HL-60 (cell line): ENCODE data around the gene ZNF862.

ENCODE experiments used
- DNase-seq, 2 experiments: peaks; one replicate each; pipeline ENCODE4 v3.0.0-alpha.2; 2010 to 2020; ENCODE audit warnings: low read depth in 1 of 2, low spot score in 1 of 2
- H3K27ac ChIP-seq: fragments of 250-450 bp; sonication (Bioruptor Pico); replicated peaks from 2 replicates; pipeline ENCODE4 v1.5.1; 2020; ENCODE audit warnings: mild to moderate bottlenecking, moderate library complexity
- H3K27me3 ChIP-seq: fragments of 250-450 bp; sonication (Bioruptor Pico); 2 replicates; pipeline ENCODE4 v1.5.1; 2021; ENCODE audit warnings: mild to moderate bottlenecking, moderate library complexity; ENCODE audit not compliant: insufficient read depth, poor library complexity, severe bottlenecking
- H3K4me3 ChIP-seq: replicated peaks from 2 replicates; pipeline ENCODE4 v1.5.1; 2011; ENCODE audit warnings: mild to moderate bottlenecking, control low read depth, low read length; ENCODE audit not compliant: insufficient read depth
- GABPA ChIP-seq: IDR thresholded peaks from 2 replicates; pipeline ENCODE4 v1.6.1; 2012; ENCODE audit warnings: low read depth
- POLR2AphosphoS5 ChIP-seq: IDR thresholded peaks from 2 replicates; pipeline ENCODE4 v1.6.1; 2012; ENCODE audit warnings: low read depth
- SPI1 ChIP-seq: IDR thresholded peaks from 2 replicates; pipeline ENCODE4 v1.6.1; 2012; ENCODE audit warnings: low read depth, mild to moderate bottlenecking, borderline replicate concordance
- TF ChIP-seq, protein P1 (sequence below): IDR thresholded peaks from one replicate; pipeline ENCODE4 v1.5.1; 2011; ENCODE audit warnings: low read length, control low read depth, inconsistent platforms; ENCODE audit not compliant: insufficient read depth
- TF ChIP-seq, protein P2 (sequence below): IDR thresholded peaks from 2 replicates; pipeline ENCODE4 v1.6.1; 2012; ENCODE audit warnings: low read depth; ENCODE audit not compliant: insufficient replicate concordance

Gene ZNF862

DNA sequence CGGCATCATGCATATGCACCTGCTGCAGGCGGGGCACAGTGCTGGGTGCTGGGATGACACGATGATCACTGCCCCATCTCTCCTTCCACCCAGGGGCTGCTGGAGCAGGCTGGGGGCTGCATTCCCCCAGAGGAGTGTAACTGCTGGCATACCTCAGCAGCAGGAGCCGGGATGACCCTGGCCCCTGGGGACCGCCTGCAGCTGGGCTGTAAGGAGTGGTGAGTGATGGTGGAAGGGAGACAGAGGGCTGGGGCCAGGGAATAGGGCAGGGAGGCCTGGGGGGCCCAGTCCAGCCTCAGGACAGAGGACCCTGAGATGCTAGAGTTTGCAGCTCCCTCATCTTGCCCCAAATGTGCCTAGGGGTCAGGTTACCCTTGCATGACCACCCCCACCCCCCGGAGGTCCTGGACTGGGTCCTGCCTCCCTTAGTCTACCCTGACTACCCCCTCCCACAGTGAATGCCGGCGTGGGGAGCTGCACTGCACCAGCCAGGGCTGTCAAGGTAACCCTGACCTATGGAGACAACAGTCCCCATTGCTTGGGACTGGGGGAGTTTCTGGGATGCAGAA is 14.5 kb upstream of the ZNF862 start:
- TF ChIP-seq, protein P1, sequence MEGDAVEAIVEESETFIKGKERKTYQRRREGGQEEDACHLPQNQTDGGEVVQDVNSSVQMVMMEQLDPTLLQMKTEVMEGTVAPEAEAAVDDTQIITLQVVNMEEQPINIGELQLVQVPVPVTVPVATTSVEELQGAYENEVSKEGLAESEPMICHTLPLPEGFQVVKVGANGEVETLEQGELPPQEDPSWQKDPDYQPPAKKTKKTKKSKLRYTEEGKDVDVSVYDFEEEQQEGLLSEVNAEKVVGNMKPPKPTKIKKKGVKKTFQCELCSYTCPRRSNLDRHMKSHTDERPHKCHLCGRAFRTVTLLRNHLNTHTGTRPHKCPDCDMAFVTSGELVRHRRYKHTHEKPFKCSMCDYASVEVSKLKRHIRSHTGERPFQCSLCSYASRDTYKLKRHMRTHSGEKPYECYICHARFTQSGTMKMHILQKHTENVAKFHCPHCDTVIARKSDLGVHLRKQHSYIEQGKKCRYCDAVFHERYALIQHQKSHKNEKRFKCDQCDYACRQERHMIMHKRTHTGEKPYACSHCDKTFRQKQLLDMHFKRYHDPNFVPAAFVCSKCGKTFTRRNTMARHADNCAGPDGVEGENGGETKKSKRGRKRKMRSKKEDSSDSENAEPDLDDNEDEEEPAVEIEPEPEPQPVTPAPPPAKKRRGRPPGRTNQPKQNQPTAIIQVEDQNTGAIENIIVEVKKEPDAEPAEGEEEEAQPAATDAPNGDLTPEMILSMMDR: no peak
- H3K27ac ChIP-seq: no peak overlapping the region
- H3K27me3 ChIP-seq: no peaks in the 10 kb centered on the region
- no peak for DNase-seq
- no peak overlapping the region for H3K4me3 ChIP-seq

DNA sequence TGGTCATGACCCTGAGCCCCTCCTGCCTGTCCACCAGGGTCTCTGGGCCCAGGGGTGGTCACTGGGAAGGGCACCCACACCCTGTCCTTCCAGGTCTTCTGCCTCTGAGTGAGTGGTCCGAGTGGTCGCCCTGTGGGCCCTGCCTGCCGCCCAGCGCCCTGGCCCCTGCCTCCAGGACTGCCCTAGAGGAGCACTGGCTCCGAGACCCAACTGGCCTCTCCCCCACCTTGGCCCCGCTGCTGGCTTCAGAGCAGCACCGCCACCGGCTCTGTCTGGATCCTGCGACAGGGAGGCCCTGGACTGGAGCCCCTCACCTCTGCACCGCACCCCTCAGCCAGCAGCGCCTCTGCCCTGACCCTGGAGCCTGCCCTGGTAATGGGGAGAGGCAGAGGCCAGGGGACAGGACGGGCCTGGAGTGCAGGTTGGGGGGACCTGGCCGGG is 13.9 kb upstream of the ZNF862 start:
- Histone ChIP-seq H3K4me3 (no peak overlapping the region), H3K27me3 (no peaks in the 10 kb centered on the region), H3K27ac (no peak overlapping the region)
- TF ChIP-seq GABPA (no peak), POLR2AphosphoS5 (no peak), SPI1 (no peak)
- TF ChIP-seq, protein P2, sequence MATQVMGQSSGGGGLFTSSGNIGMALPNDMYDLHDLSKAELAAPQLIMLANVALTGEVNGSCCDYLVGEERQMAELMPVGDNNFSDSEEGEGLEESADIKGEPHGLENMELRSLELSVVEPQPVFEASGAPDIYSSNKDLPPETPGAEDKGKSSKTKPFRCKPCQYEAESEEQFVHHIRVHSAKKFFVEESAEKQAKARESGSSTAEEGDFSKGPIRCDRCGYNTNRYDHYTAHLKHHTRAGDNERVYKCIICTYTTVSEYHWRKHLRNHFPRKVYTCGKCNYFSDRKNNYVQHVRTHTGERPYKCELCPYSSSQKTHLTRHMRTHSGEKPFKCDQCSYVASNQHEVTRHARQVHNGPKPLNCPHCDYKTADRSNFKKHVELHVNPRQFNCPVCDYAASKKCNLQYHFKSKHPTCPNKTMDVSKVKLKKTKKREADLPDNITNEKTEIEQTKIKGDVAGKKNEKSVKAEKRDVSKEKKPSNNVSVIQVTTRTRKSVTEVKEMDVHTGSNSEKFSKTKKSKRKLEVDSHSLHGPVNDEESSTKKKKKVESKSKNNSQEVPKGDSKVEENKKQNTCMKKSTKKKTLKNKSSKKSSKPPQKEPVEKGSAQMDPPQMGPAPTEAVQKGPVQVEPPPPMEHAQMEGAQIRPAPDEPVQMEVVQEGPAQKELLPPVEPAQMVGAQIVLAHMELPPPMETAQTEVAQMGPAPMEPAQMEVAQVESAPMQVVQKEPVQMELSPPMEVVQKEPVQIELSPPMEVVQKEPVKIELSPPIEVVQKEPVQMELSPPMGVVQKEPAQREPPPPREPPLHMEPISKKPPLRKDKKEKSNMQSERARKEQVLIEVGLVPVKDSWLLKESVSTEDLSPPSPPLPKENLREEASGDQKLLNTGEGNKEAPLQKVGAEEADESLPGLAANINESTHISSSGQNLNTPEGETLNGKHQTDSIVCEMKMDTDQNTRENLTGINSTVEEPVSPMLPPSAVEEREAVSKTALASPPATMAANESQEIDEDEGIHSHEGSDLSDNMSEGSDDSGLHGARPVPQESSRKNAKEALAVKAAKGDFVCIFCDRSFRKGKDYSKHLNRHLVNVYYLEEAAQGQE: no peak
- TF ChIP-seq, protein P1: no peak
- DNase-seq: no peak

DNA sequence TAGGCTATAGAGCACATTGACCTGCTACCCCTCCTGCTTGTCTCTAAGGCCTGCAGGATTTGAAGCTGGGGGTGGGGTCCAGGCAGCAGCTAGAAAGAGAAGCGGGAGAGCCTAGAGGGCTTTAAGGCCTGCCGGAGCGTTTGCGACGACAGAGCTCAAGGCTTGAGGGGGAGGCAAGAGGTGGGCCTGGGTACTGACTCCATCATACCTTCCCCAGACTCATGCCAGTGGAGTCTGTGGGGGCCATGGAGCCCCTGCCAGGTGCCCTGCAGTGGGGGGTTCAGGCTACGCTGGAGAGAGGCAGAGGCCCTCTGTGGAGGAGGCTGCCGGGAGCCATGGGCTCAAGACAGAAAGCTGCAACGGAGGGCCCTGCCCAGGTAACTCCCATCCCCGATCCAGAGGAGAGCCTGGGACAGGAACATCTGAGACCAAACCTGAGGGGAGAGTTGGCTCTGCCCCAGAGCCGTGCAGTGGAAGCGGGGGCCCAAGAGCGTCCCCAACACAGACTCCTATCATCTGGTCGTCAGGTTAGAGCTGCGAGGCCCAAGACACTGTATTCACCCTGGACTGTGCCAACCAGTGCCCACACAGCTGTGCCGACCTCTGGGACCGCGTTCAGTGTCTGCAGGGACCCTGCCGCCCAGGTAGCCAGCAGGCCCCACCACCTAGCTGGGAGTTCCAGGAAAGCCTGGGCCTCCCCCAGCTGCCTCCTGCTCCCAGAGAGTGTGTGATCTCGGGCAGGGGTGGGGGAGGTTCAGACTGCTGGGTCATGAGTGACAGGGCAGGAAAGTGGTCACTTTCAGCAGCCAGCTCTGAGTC is 13.2 kb upstream of the ZNF862 start:
- H3K27me3 ChIP-seq: no peaks in the 10 kb centered on the region
- TF ChIP-seq SPI1: no peak
- no peak for TF ChIP-seq POLR2AphosphoS5
- TF ChIP-seq, protein P2: no peak
- no peak for TF ChIP-seq GABPA
- TF ChIP-seq, protein P1: no peak
- H3K4me3 ChIP-seq: no peak overlapping the region
- no peak for DNase-seq
- H3K27ac ChIP-seq: no peak overlapping the region
